Gastrocnemius medialis (tissue), 4 donors: Measurements from ENCODE around the gene FRMD5. TPM values are rescaled to one million over a fixed set of nuclear protein-coding genes. Genes with fewer than 3 reads are reported as not detected.

Source experiments
- ATAC-seq, 2 donors: fragments of 150-250 bp; one replicate each; pipeline ENCODE4 v1.9.1; 2016
- DNase-seq, 2 donors: peaks; one replicate each; pipeline ENCODE4 v3.0.0-alpha.2; 2019
- H3K27ac ChIP-seq, 4 donors: fragments of 200-600 bp; sonication (generic); 1 replicate in 1 of 4; 2 replicates in 3 of 4; pipeline ENCODE4 v1.5.1; 2016 to 2018; ENCODE audit warnings: mild to moderate bottlenecking in 2 of 4, moderate library complexity in 1 of 4
- H3K27me3 ChIP-seq, 3 donors: fragments of 200-600 bp; sonication (generic) in 2 of 3; 1 replicate in 1 of 3; 2 replicates in 2 of 3; pipeline versions ENCODE4 v1.5.1 to v1.6.0; 2016 to 2019; ENCODE audit warnings: mild to moderate bottlenecking in 1 of 3, moderate library complexity in 1 of 3
- H3K36me3 ChIP-seq, 2 donors: fragments of 200-600 bp; sonication (generic) in 1 of 2; one replicate each; pipeline ENCODE4 v1.5.1; 2017 to 2018
- H3K4me1 ChIP-seq, 2 donors: fragments of 200-600 bp; sonication (generic) in 1 of 2; one replicate each; pipeline ENCODE4 v1.5.1; 2016 to 2017; ENCODE audit warnings: mild to moderate bottlenecking in 2 of 2
- H3K4me3 ChIP-seq, 4 donors: fragments of 200-600 bp; sonication (generic) in 3 of 4; 1 replicate in 1 of 4; 2 replicates in 3 of 4; pipeline ENCODE4 v1.5.1; 2016 to 2019; ENCODE audit warnings: mild to moderate bottlenecking in 2 of 4
- H3K9me3 ChIP-seq, 3 donors: fragments of 200-600 bp; sonication (generic) in 2 of 3; 1 replicate in 1 of 3; 2 replicates in 2 of 3; pipeline ENCODE4 v1.5.1; 2016 to 2019
- CTCF ChIP-seq, 5 experiments: fragments of 450-650 bp in 3 of 5; fragments of 200-600 bp in 2 of 5; sonication (generic) in 2 of 5; IDR thresholded peaks in 4 of 5; conservative IDR thresholded peaks in 1 of 5; 1 replicate in 4 of 5; 2 replicates in 1 of 5; pipeline ENCODE4 v1.5.1; 2016 to 2019; ENCODE audit warnings: antibody characterized with exemption in 5 of 5, mild to moderate bottlenecking in 3 of 5, moderate library complexity in 3 of 5
- POLR2A ChIP-seq, 2 donors: fragments of 450-650 bp; IDR thresholded peaks; one replicate each; pipeline ENCODE4 v1.6.1; 2017; ENCODE audit warnings: antibody characterized with exemption in 2 of 2, mild to moderate bottlenecking in 2 of 2, moderate library complexity in 2 of 2
- in situ Hi-C, 4 donors: fragments of 200-750 bp; cut with MboI; loops; one replicate each; pipeline versions ENCODE4 v1.15.0 to v1.8.0; 2017; ENCODE audit warnings: low sequenced_read_pairs in 4 of 4
- intact Hi-C: fragments of 100-400 bp; cut with DNase I; formaldehyde crosslinking; loops from one replicate; pipeline ENCODE4 v1.15.1; 2023; ENCODE audit warnings: low total_unique reads
- total RNA-seq, 4 donors: library from RNA; depleted of rRNA; stranded (reverse); fragments of >200 nt; gene quantifications; one replicate each; pipeline versions ENCODE4 v1.1.0 to v1.2.3, GENCODE V29; 2016

Gene FRMD5
- total RNA-seq, 4 donors from 2014 or later = 0.04 TPM; not detected in 3

- intact Hi-C loops (no loop called here), in situ Hi-C loops (no loop called here)
- TF ChIP-seq POLR2A (IDR thresholded peaks at IDR 0.05) = no peak
- no peak for TF ChIP-seq CTCF (IDR thresholded peaks at IDR 0.05 in 4 of 5, conservative IDR thresholded peaks at IDR 0.05 in 1 of 5)
- DNase-seq = no peak
- Histone ChIP-seq H3K36me3 (no peaks in the 10 kb centered on the region), H3K4me3 (no peak overlapping the region), H3K27me3 (peaks cover 15 to 31% (median 22%) of the 10 kb centered on the region in 3 donors), H3K9me3 (no peaks in the 10 kb centered on the region), H3K27ac (no peak overlapping the region), H3K4me1 (peaks cover 1 to 5% of the 10 kb centered on the region in 2 donors)
- no peak for ATAC-seq
These were observed 6.3 kb downstream of the FRMD5 start for GRCh38 chr15:44188795-44189194.

GRCh38 chr15:44186705-44187104 is 8.4 kb downstream of the FRMD5 start:
- Histone ChIP-seq H3K9me3 (no peaks in the 10 kb centered on the region), H3K36me3 (no peaks in the 10 kb centered on the region), H3K27ac (no peak overlapping the region), H3K4me1 (no peaks in the 10 kb centered on the region), H3K4me3 (no peak overlapping the region), H3K27me3 (peaks cover 0 to 13% (median 5%) of the 10 kb centered on the region in 3 donors)
- no peak for TF ChIP-seq POLR2A (IDR thresholded peaks at IDR 0.05)
- no peak for TF ChIP-seq CTCF (IDR thresholded peaks at IDR 0.05 in 4 of 5, conservative IDR thresholded peaks at IDR 0.05 in 1 of 5)
- intact Hi-C loops = no loop called here
- in situ Hi-C loops = no loop called here
- DNase-seq = no peak
- no peak for ATAC-seq

GRCh38 chr15:44183363-44183762 is 11.7 kb downstream of the FRMD5 start:
- no peaks in the 10 kb centered on the region for H3K36me3 ChIP-seq
- ATAC-seq (no peak), DNase-seq (no peak)
- no peak overlapping the region for H3K27ac ChIP-seq
- no peak overlapping the region for H3K4me3 ChIP-seq
- no peaks in the 10 kb centered on the region for H3K27me3 ChIP-seq
- H3K9me3 ChIP-seq = no peaks in the 10 kb centered on the region
- H3K4me1 ChIP-seq = no peaks in the 10 kb centered on the region
- in situ Hi-C loops (no loop called here), intact Hi-C loops (no loop called here)
- TF ChIP-seq CTCF (IDR thresholded peaks at IDR 0.05 in 4 of 5, conservative IDR thresholded peaks at IDR 0.05 in 1 of 5) = no peak
- TF ChIP-seq POLR2A (IDR thresholded peaks at IDR 0.05) = no peak

- in situ Hi-C loops = no loop called here
- TF ChIP-seq POLR2A (IDR thresholded peaks at IDR 0.05) (no peak), CTCF (IDR thresholded peaks at IDR 0.05 in 4 of 5, conservative IDR thresholded peaks at IDR 0.05 in 1 of 5) (no peak)
- ATAC-seq = no peak
These were observed 13.7 kb downstream of the FRMD5 start for GRCh38 chr15:44181410-44181809.

GRCh38 chr15:44177139-44177538 is 17.9 kb downstream of the FRMD5 start:
- in situ Hi-C loops = no loop called here
- ATAC-seq (no peak), DNase-seq (no peak)
- peaks cover 5 to 7% (median 5%) of the 10 kb centered on the region in 3 donors for H3K27me3 ChIP-seq
- no peak overlapping the region for H3K27ac ChIP-seq
- no peaks in the 10 kb centered on the region for H3K9me3 ChIP-seq
- no peaks in the 10 kb centered on the region for H3K4me1 ChIP-seq
- H3K36me3 ChIP-seq = no peaks in the 10 kb centered on the region
- TF ChIP-seq POLR2A (IDR thresholded peaks at IDR 0.05) (no peak), CTCF (IDR thresholded peaks at IDR 0.05 in 4 of 5, conservative IDR thresholded peaks at IDR 0.05 in 1 of 5) (no peak)
- intact Hi-C loops = no loop called here
- no peak overlapping the region for H3K4me3 ChIP-seq

More at GRCh38 chr15:44181410-44181809, 13.7 kb downstream of the FRMD5 start:
- Histone ChIP-seq H3K36me3 (no peaks in the 10 kb centered on the region), H3K27me3 (no peaks in the 10 kb centered on the region), H3K27ac (no peak overlapping the region), H3K9me3 (no peaks in the 10 kb centered on the region), H3K4me1 (no peaks in the 10 kb centered on the region), H3K4me3 (no peak overlapping the region)
- DNase-seq = no peak
- intact Hi-C loops = no loop called here
